Peyer's patch (tissue), 4 donors: ENCODE data around the gene PARD3B.

Experiments
- CTCF ChIP-seq, 6 experiments: fragments of 450-650 bp in 4 of 6; fragments of 200-600 bp in 2 of 6; sonication (generic) in 1 of 6; IDR thresholded peaks; one replicate each; pipeline ENCODE4 v1.5.1; 2017 to 2019; ENCODE audit warnings: antibody characterized with exemption in 6 of 6, mild to moderate bottlenecking in 3 of 6, moderate library complexity in 1 of 6
- POLR2A ChIP-seq, 2 donors: fragments of 450-650 bp; IDR thresholded peaks; one replicate each; pipeline ENCODE4 v1.5.1; 2017; ENCODE audit warnings: antibody characterized with exemption in 2 of 2, mild to moderate bottlenecking in 2 of 2, moderate library complexity in 2 of 2

- no peak for TF ChIP-seq CTCF (IDR thresholded peaks at IDR 0.05)
- no peak for TF ChIP-seq POLR2A (IDR thresholded peaks at IDR 0.05)
Observed at GRCh38 chr2:205665791-205666190, 1120.5 kb downstream of the PARD3B start.
